Measurements from ENCODE around the gene USP30. TPM values are rescaled to one million over a fixed set of nuclear protein-coding genes. Genes with fewer than 3 reads are reported as not detected.

USP30 gene
- total and polyA plus RNA-seq, 3 donors from 2014 or later, result 36.3 to 53.1 (median 49.5) TPM

- H3K9me3 ChIP-seq, result no peaks in the 10 kb centered on the region
- no peaks in the 10 kb centered on the region for H3K36me3 ChIP-seq (ENCODE audit: low read depth, missing control alignments)
- DNase-seq, result no peak
- H3K27me3 ChIP-seq, result no peaks in the 10 kb centered on the region
- H3K4me1 ChIP-seq, result peaks cover 38% of the 10 kb centered on the region
- peak overlapping the region; percentile 81 to 89 for H3K27ac ChIP-seq
- intact Hi-C loops (cut with DNase I; ENCODE audit: low total_unique reads), result loop anchor here (2.0 kb wide), 1 partner anchor 13 kb away; the partner anchor contains the start of gene UNG
- whole genome bisulfite sequencing, 2 donors, result 70 to 80% methylated on average over 6 of the region's 6 CpGs
- H3K4me3 ChIP-seq, result no peak overlapping the region
- TF ChIP-seq POLR2A (IDR thresholded peaks at IDR 0.05), result no peak
- TF ChIP-seq, protein P1, sequence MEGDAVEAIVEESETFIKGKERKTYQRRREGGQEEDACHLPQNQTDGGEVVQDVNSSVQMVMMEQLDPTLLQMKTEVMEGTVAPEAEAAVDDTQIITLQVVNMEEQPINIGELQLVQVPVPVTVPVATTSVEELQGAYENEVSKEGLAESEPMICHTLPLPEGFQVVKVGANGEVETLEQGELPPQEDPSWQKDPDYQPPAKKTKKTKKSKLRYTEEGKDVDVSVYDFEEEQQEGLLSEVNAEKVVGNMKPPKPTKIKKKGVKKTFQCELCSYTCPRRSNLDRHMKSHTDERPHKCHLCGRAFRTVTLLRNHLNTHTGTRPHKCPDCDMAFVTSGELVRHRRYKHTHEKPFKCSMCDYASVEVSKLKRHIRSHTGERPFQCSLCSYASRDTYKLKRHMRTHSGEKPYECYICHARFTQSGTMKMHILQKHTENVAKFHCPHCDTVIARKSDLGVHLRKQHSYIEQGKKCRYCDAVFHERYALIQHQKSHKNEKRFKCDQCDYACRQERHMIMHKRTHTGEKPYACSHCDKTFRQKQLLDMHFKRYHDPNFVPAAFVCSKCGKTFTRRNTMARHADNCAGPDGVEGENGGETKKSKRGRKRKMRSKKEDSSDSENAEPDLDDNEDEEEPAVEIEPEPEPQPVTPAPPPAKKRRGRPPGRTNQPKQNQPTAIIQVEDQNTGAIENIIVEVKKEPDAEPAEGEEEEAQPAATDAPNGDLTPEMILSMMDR (IDR thresholded peaks at IDR 0.05), result no peak
These were observed 57.5 kb downstream of the USP30 start for GRCh38 chr12:109109746-109110350.

- Histone ChIP-seq H3K9me3 (no peaks in the 10 kb centered on the region), H3K4me1 (peaks cover 50% of the 10 kb centered on the region), H3K4me3 (peak overlapping the region; percentile 53 to 64), H3K36me3 (ENCODE audit: low read depth, missing control alignments) (no peaks in the 10 kb centered on the region), H3K27ac (peak overlapping the region; percentile 81 to 89), H3K27me3 (no peaks in the 10 kb centered on the region)
- peak; percentile 96 for DNase-seq
- 0 to 4% methylated on average over 9 to 27 of the region's 28 CpGs for WGBS, 2 donors
- intact Hi-C loops (cut with DNase I; ENCODE audit: low total_unique reads), result loop anchor here (2.0 kb wide), 1 partner anchor 14 kb away; the partner anchor contains the start of gene UNG
- TF ChIP-seq, protein P1 (IDR thresholded peaks at IDR 0.05), result no peak
- TF ChIP-seq POLR2A (IDR thresholded peaks at IDR 0.05), result no peak
These were observed 58.7 kb downstream of the USP30 start for GRCh38 chr12:109110988-109111495.

- no peak for DNase-seq
- Histone ChIP-seq H3K27ac (peak overlapping the region in 1 of 2 donors; percentile 89), H3K9me3 (no peaks in the 10 kb centered on the region), H3K4me3 (no peak overlapping the region), H3K27me3 (no peaks in the 10 kb centered on the region), H3K36me3 (ENCODE audit: low read depth, missing control alignments) (no peaks in the 10 kb centered on the region), H3K4me1 (peaks cover 69% of the 10 kb centered on the region)
- intact Hi-C loops (cut with DNase I; ENCODE audit: low total_unique reads), result no loop called here
- WGBS, 2 donors, result 57 to 63% methylated on average over 11 of the region's 11 CpGs
- TF ChIP-seq, protein P1 (IDR thresholded peaks at IDR 0.05), result no peak
- TF ChIP-seq POLR2A (IDR thresholded peaks at IDR 0.05), result no peak
These were observed 60.5 kb downstream of the USP30 start for GRCh38 chr12:109112720-109113465.

GRCh38 chr12:109113661-109114321 is 61.4 kb downstream of the USP30 start:
- Histone ChIP-seq H3K36me3 (ENCODE audit: low read depth, missing control alignments) (no peaks in the 10 kb centered on the region), H3K4me3 (no peak overlapping the region), H3K27ac (peak overlapping the region in 1 of 2 donors; percentile 89), H3K4me1 (peaks cover 72% of the 10 kb centered on the region), H3K27me3 (no peaks in the 10 kb centered on the region), H3K9me3 (no peaks in the 10 kb centered on the region)
- intact Hi-C loops (cut with DNase I; ENCODE audit: low total_unique reads), result no loop called here
- 75 to 76% methylated on average over 5 of the region's 5 CpGs for WGBS, 2 donors
- TF ChIP-seq, protein P1 (IDR thresholded peaks at IDR 0.05), result no peak
- TF ChIP-seq POLR2A (IDR thresholded peaks at IDR 0.05), result no peak
- DNase-seq, result no peak

Measured in testis (tissue), 3 donors.